ENCODE measurements around the gene LCNL1. TPM values are rescaled to one million over a fixed set of nuclear protein-coding genes. Genes with fewer than 3 reads are reported as not detected.

The LCNL1 gene
- total and polyA plus RNA-seq, 2 of the 13 experiments (the other 11 are each of a cell fraction or from before 2014, with no cell fraction given): not detected

DNA sequence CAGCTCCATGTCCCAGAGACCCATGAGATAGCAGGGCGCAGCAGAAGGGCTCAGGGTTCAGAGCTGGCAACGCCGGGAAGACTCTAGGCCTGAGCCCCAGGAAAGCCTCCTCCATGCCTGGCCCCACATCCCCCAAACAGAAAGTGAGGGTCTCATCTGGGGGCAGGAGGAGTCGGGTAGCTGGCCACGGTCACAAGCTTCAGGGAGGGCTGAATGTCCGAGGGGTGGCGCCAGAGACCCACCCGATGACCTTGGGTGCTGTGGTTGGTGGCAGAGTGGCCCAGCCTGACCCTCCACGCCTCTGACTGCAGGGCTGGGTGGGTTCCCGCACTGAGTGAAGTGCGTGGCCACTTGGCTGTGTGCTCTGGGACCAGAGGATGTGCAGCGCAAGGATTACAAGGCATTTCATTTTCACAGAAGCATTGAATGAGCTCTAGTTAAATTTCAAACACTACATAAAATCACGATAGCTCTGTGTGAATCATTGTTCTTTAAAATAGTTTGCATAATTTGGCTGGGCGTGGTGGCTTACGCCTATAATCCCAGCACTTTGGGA lies 34.8 kb upstream of the LCNL1 start (continued):
- TF ChIP-seq, protein P1, sequence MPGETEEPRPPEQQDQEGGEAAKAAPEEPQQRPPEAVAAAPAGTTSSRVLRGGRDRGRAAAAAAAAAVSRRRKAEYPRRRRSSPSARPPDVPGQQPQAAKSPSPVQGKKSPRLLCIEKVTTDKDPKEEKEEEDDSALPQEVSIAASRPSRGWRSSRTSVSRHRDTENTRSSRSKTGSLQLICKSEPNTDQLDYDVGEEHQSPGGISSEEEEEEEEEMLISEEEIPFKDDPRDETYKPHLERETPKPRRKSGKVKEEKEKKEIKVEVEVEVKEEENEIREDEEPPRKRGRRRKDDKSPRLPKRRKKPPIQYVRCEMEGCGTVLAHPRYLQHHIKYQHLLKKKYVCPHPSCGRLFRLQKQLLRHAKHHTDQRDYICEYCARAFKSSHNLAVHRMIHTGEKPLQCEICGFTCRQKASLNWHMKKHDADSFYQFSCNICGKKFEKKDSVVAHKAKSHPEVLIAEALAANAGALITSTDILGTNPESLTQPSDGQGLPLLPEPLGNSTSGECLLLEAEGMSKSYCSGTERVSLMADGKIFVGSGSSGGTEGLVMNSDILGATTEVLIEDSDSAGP (CRISPR knock-in tag; IDR thresholded peaks at IDR 0.05; ENCODE audit: borderline replicate concordance): peak; percentile 32
- TF ChIP-seq ZNF337 (CRISPR knock-in tag; IDR thresholded peaks at IDR 0.05; ENCODE audit: borderline replicate concordance, low read depth): no peak
- peak; percentile 66 for TF ChIP-seq RXRB (CRISPR knock-in tag; IDR thresholded peaks at IDR 0.05; ENCODE audit: borderline replicate concordance)
- peak; percentile 88 for TF ChIP-seq STAG1 (CRISPR knock-in tag; IDR thresholded peaks at IDR 0.05)
- 0 out of 2 replicates have a peak, but pooled peaks have one; percentile 51 for TF ChIP-seq MED13 (CRISPR knock-in tag; IDR thresholded peaks at IDR 0.05)
- no peak for TF ChIP-seq RBFOX2 (IDR thresholded peaks at IDR 0.05; ENCODE audit: low read depth, low read length)
- peak; percentile 65 for TF ChIP-seq ZNF263 (CRISPR knock-in tag; IDR thresholded peaks at IDR 0.05)
- TF ChIP-seq KAT2B (IDR thresholded peaks at IDR 0.05; ENCODE audit: borderline replicate concordance, low read depth, low read length): no peak
- TF ChIP-seq ZNF652 (CRISPR knock-in tag; IDR thresholded peaks at IDR 0.05; ENCODE audit: borderline replicate concordance, low read depth): no peak
- TF ChIP-seq YY1 (IDR thresholded peaks at IDR 0.05; ENCODE audit: insufficient read depth, insufficient replicate concordance, low read depth, low read length): peak; percentile 35
- no peak for TF ChIP-seq NONO (IDR thresholded peaks at IDR 0.05)
- TF ChIP-seq NONO (CRISPR knock-in tag; conservative IDR thresholded peaks at IDR 0.05): peak; percentile 62
- no peak for TF ChIP-seq ZNF451 (CRISPR knock-in tag; IDR thresholded peaks at IDR 0.05)
- TF ChIP-seq GATAD1 (CRISPR knock-in tag; IDR thresholded peaks at IDR 0.05): 0 out of 2 replicates have a peak, but pooled peaks have one; percentile 18
- TF ChIP-seq, protein P2, sequence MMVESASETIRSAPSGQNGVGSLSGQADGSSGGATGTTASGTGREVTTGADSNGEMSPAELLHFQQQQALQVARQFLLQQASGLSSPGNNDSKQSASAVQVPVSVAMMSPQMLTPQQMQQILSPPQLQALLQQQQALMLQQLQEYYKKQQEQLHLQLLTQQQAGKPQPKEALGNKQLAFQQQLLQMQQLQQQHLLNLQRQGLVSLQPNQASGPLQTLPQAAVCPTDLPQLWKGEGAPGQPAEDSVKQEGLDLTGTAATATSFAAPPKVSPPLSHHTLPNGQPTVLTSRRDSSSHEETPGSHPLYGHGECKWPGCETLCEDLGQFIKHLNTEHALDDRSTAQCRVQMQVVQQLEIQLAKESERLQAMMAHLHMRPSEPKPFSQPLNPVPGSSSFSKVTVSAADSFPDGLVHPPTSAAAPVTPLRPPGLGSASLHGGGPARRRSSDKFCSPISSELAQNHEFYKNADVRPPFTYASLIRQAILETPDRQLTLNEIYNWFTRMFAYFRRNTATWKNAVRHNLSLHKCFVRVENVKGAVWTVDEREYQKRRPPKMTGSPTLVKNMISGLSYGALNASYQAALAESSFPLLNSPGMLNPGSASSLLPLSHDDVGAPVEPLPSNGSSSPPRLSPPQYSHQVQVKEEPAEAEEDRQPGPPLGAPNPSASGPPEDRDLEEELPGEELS (CRISPR knock-in tag; IDR thresholded peaks at IDR 0.05): peak; percentile 43; the same call in 1 of the 2 replicates
- TF ChIP-seq ZBTB7B (CRISPR knock-in tag; IDR thresholded peaks at IDR 0.05): peak; percentile 89; the same call in 1 of the 2 replicates
- TF ChIP-seq ZSCAN21 (CRISPR knock-in tag; IDR thresholded peaks at IDR 0.05; ENCODE audit: borderline replicate concordance): 0 out of 2 replicates have a peak, but pooled peaks have one; percentile 50
- peak; percentile 24; the same call in 1 of the 2 replicates for TF ChIP-seq SOX5 (CRISPR knock-in tag; IDR thresholded peaks at IDR 0.05; ENCODE audit: borderline replicate concordance)
- TF ChIP-seq MED1 (CRISPR knock-in tag; IDR thresholded peaks at IDR 0.05): peak; percentile 65; the same call in 1 of the 2 replicates
- no peak for TF ChIP-seq MXI1 (IDR thresholded peaks at IDR 0.05; ENCODE audit: borderline replicate concordance, low read depth, low read length)
- no peak for TF ChIP-seq PRDM15 (CRISPR knock-in tag; IDR thresholded peaks at IDR 0.05)
